Coronary artery (tissue), 2 donors: ENCODE measurements around the gene C6orf15.

ENCODE experiments used
- DNase-seq: peaks from one replicate; pipeline ENCODE4 v3.0.0-alpha.2; 2017; ENCODE audit warnings: low spot score
- H3K27ac ChIP-seq, 2 donors: fragments of 200-600 bp; sonication (generic); one replicate each; pipeline ENCODE4 v1.5.1; 2016 to 2019
- H3K4me3 ChIP-seq: fragments of 200-600 bp; sonication (generic); 2 replicates; pipeline ENCODE4 v1.5.1; 2016; ENCODE audit warnings: mild to moderate bottlenecking, moderate library complexity
- CTCF ChIP-seq: fragments of 200-600 bp; sonication (generic); IDR thresholded peaks from one replicate; pipeline ENCODE4 v1.5.1; 2019; ENCODE audit warnings: antibody characterized with exemption

Gene C6orf15

GRCh38 chr6:31143148-31143547 is 30.8 kb upstream of the C6orf15 start:
- H3K27ac ChIP-seq: no peak overlapping the region
- TF ChIP-seq CTCF: no peak

GRCh38 chr6:31142361-31142761 is 30.0 kb upstream of the C6orf15 start:
- DNase-seq: no peak
- TF ChIP-seq CTCF: no peak
- Histone ChIP-seq H3K27ac (no peak overlapping the region), H3K4me3 (no peak overlapping the region)

More at GRCh38 chr6:31143148-31143547, 30.8 kb upstream of the C6orf15 start:
- no peak overlapping the region for H3K4me3 ChIP-seq
- no peak for DNase-seq

- Histone ChIP-seq H3K4me3 (no peak overlapping the region), H3K27ac (no peak overlapping the region)
- no peak for TF ChIP-seq CTCF
- no peak for DNase-seq
These were observed 28.3 kb upstream of the C6orf15 start for GRCh38 chr6:31140643-31141042.

GRCh38 chr6:31139599-31139998 is 27.2 kb upstream of the C6orf15 start:
- no peak for DNase-seq
- Histone ChIP-seq H3K27ac (no peak overlapping the region), H3K4me3 (no peak overlapping the region)
- no peak for TF ChIP-seq CTCF

- Histone ChIP-seq H3K4me3 (no peak within 1 kb of the TSS), H3K27ac (no peak within 1 kb of the TSS)
- no peak for DNase-seq
- no peak for TF ChIP-seq CTCF
These were observed 26.6 kb upstream of the C6orf15 start, which contains the start of gene PSORS1C2 for GRCh38 chr6:31138982-31139381. Gene PSORS1C2 (minus strand): TSS chr6:31139066. CDS start chr6:31139026, 40 bp downstream.

GRCh38 chr6:31135710-31136109 is 23.3 kb upstream of the C6orf15 start:
- no peak for TF ChIP-seq CTCF
- no peak overlapping the region for H3K27ac ChIP-seq
- DNase-seq: no peak
- H3K4me3 ChIP-seq: no peak overlapping the region

- DNase-seq: no peak
- Histone ChIP-seq H3K27ac (no peak overlapping the region), H3K4me3 (no peak overlapping the region)
- no peak for TF ChIP-seq CTCF
These were observed 20.4 kb upstream of the C6orf15 start for GRCh38 chr6:31132806-31133205.
